ENCODE results near the gene PGM2.

DNA sequence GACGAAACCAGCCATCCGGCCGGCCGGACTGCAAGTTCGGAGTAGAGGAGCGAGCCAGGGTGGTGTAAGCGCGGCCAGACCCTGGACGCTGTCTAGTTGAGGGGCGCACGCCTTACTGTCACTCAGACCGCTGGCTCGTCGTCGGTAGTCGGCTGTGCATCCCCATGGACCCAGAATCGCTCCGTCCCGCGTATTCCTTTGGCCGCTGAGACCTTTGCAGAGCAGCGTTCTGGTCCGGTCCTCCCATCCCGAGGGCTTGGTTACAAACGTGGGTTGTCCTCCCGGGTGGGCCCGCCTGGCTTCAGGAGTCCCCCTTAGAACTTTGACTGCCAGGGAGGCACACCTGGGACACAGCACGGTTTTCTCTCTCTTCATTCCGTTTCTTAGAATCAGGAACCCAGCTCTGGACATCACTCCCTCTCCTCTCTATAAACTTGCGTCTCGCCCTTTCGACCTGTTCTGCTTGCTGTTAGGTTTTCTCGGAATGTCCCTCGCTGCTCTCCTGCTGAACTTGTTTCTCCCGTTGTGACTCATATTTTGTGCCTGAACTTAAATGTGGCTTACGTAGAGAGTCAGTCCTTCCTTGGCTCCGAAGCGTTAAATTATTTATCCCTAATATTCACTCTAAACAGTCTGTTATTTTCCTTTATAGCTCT is 672 bp downstream of the PGM2 start:
- no peak for TF ChIP-seq POLR2AphosphoS5 (IDR thresholded peaks at IDR 0.05)
- no peak for TF ChIP-seq POLR2A (IDR thresholded peaks at IDR 0.05)

All from upper lobe of left lung (tissue), 4 donors.